GM12891 (cell line): ENCODE data around the gene SPATA6L.

Experiments
- DNase-seq: peaks from one replicate; pipeline ENCODE4 v3.0.0; 2011; ENCODE audit warnings: low spot score; ENCODE audit not compliant: insufficient read length
- FAIRE-seq: peaks from 2 replicates; lab custom pipeline; 2011; peaks lifted over from hg19 to GRCh38; lab: Jason Lieb, UNC
- PAX5 ChIP-seq: IDR thresholded peaks from 2 replicates; pipeline ENCODE4 v1.6.1; 2011; ENCODE audit warnings: low read length, moderate library complexity, mild to moderate bottlenecking; ENCODE audit not compliant: insufficient read depth, severe bottlenecking
- POLR2A ChIP-seq: IDR thresholded peaks from 2 replicates; pipeline ENCODE4 v1.6.1; 2011; ENCODE audit warnings: low read depth, low read length, control low read depth
- POLR2AphosphoS5 ChIP-seq: IDR thresholded peaks from 2 replicates; pipeline ENCODE4 v1.6.1; 2011; ENCODE audit warnings: low read depth, low read length, control low read depth
- POU2F2 ChIP-seq: IDR thresholded peaks from 2 replicates; pipeline ENCODE4 v1.6.1; 2011; ENCODE audit warnings: low read depth, mild to moderate bottlenecking, control low read depth, low read length, moderate library complexity
- SPI1 ChIP-seq: IDR thresholded peaks from 2 replicates; pipeline ENCODE4 v1.6.1; 2011; ENCODE audit warnings: low read depth, low read length, control low read depth
- TAF1 ChIP-seq: IDR thresholded peaks from 2 replicates; pipeline ENCODE4 v1.6.1; 2011; ENCODE audit warnings: low read depth, low read length, control low read depth

The SPATA6L gene

DNA sequence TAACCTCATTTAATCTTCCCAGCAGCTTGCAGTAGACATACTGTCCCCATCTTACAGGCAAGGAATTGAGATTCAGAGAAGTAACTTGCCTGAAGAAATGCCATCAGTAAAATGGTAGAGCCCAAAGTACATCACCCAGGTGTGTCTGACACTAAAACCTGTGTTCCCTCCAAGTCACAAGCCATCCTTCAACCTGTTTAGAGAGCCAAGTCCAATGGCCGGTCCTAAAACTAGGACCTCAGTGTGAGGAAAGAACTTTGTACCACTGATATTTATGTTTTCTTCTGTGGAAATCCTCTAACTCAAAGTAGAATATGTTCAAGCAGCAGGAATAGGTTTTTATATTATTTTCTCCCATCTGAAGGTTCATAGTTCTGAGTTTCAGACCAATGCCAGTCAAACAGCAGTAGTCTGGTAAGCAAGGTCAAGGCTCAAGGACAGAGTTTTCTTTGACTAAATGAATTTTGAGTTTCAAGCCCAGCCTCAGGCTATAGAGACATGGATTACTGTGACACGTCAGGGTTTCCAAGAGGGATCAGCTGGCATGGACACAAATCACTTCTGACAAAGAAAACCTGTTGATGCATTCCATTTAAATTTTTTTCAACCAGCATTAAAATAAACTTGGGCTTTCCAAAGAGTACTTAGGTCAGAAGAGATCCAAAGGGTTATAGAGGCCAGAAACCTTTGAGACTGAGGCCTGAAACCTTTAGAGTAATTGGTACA lies 85.1 kb downstream of the SPATA6L start:
- no peak for DNase-seq
- TF ChIP-seq PAX5: no peak
- no peak for TF ChIP-seq POLR2A
- TF ChIP-seq POU2F2: no peak
- TF ChIP-seq SPI1: no peak
- no peak for TF ChIP-seq POLR2AphosphoS5
- no peak for TF ChIP-seq TAF1
- no peak for FAIRE-seq

DNA sequence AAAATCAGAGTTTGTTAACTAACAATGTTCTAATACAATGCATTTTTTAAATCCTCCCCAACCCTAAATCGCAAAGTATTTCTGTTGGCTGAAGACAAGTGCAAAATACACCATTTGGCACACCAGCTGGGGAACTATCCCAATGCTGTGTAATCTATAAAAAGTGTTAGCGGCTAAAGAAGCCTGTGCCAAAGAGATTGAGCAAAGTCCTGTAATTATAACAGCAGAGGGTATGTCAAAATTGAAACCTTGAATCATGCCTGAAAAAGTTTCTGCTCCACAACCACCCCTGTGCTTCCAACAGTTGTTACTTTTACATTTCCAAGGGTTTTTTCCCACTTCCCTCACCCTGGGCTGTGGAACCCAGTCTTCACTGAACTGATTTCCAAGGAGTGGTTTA lies 87.3 kb downstream of the SPATA6L start:
- FAIRE-seq (no peak), DNase-seq (no peak)
- TF ChIP-seq POU2F2 (no peak), PAX5 (no peak), SPI1 (no peak), POLR2AphosphoS5 (no peak), TAF1 (no peak), POLR2A (no peak)

DNA sequence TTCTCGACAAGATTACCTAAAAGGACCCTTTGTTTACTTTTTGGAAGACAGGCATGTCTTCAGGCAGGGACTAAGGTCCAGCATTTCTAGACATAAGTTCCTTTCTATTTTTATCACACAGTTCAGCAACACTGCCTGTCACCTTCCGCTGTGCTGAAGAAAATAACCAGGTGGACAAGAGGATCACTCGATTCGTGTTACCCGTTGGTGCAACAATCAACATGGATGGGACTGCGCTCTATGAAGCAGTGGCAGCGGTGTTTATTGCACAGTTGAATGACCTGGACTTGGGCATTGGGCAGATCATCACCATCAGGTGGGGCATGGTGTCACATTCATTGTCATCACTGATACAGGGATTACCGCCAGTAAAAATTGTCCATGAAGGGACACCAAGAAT lies 89.8 kb downstream of the SPATA6L start:
- FAIRE-seq: no peak
- DNase-seq: no peak
- TF ChIP-seq PAX5 (no peak), SPI1 (no peak), POLR2A (no peak)

DNA sequence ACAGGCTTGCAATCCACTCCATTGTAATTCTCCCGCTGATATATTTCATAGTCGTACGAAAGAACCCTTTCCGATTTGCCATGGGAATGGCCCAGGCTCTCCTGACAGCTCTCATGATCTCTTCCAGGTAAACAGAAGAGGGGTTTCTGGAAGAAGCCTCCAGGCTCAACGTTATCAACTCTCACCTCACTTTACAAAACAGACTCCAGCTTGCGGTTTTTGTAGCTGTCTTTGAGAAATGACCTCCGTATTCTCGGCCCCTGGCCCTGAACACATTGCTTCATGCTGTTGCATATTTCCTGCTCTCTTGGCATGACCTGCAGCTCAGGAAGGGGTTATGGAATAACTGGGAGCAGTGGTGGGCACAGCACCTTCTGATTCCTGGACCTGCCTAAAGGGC lies 90.3 kb downstream of the SPATA6L start:
- no peak for FAIRE-seq
- no peak for TF ChIP-seq POLR2A
- DNase-seq: no peak

DNA sequence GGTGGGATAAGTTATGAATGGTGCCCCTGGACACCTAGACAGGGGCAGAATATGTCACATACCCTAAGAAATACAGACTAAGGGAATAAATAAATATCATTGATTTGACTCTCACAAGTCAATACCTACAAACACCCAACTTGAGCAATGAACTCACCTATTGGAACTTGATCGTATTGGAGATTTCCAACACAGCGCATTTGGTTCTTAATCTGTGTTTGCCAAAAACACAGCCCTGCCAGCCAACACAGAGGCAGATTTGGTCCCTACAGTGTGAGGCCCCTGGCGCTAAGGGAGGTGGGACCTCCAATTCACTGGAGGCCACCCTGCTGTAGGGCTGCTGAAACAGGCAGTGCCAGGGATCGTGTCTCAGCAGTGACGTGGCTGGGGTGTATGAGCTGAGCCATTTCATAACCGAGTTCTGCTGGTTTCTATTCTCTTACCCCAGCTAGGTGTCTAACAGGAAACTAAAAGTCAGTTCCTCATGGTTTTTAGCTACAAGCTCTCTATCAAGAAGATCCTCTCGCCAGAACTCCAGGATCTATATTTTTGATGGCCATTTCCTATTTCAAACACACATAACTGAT lies 91.5 kb downstream of the SPATA6L start:
- TF ChIP-seq PAX5 (no peak), TAF1 (no peak), POU2F2 (no peak), SPI1 (no peak), POLR2AphosphoS5 (no peak), POLR2A (no peak)

DNA sequence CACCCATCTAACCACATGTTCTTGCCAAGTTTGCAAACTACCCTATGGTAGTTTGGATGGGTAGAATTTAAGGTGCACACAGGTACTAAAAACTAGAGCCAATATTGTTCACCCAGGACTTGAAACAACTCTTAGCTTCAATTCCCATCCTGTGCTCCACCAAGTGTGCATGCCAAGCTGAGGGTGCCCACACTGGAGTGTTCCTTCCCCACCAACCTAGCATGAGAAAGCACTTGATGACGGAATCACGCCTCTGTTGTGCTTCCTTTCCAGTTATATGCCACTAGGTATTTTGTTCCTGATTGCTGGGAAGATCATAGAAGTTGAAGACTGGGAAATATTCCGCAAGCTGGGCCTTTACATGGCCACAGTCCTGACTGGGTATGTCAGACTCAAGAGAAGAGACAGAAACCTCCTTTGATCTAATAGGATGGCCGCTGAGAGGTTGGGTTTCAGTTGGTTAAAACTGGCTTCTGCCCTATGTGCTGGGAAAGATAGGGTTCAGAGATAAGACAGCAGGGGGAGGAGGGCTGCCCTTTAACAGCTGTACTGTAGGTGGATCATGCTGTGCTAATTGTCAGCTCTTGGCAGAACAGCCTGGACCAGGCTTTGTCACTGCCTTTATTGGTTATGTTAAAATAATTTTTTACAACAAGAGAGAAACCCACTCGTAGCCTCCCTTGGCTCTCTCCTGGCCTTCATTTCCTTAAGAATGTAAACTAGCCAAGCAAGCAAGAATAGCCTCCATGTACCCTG lies 92.5 kb downstream of the SPATA6L start:
- TF ChIP-seq SPI1: no peak
- no peak for TF ChIP-seq TAF1
- no peak for TF ChIP-seq POLR2AphosphoS5
- no peak for TF ChIP-seq POLR2A
- no peak for TF ChIP-seq POU2F2
- no peak for TF ChIP-seq PAX5
- DNase-seq (no peak), FAIRE-seq (no peak)

More for the DNA sequence above, 91.5 kb downstream of the SPATA6L start:
- no peak for FAIRE-seq
- no peak for DNase-seq

DNA sequence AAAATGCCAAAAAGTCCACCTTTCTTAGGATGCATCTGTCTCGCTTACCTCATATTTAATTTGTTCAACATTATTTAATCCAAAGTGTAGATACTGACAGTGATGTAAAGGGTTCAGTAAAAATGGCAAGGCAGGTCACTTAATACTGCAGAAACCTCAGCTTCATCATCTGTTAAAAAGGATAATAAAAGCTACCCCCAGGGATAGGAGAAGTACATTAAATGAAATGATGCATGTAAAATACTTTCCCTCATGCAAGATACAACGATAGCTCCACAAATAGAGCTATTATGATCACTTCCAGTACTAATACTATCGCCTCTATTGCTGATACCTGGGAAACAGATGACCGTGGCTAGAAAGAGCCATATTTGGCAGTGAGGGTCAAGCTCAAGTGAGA lies 93.1 kb downstream of the SPATA6L start:
- DNase-seq (no peak), FAIRE-seq (no peak)
- no peak for TF ChIP-seq POLR2AphosphoS5
- TF ChIP-seq POU2F2: no peak
- no peak for TF ChIP-seq POLR2A
- TF ChIP-seq PAX5: no peak
- TF ChIP-seq SPI1: no peak
- no peak for TF ChIP-seq TAF1

DNA sequence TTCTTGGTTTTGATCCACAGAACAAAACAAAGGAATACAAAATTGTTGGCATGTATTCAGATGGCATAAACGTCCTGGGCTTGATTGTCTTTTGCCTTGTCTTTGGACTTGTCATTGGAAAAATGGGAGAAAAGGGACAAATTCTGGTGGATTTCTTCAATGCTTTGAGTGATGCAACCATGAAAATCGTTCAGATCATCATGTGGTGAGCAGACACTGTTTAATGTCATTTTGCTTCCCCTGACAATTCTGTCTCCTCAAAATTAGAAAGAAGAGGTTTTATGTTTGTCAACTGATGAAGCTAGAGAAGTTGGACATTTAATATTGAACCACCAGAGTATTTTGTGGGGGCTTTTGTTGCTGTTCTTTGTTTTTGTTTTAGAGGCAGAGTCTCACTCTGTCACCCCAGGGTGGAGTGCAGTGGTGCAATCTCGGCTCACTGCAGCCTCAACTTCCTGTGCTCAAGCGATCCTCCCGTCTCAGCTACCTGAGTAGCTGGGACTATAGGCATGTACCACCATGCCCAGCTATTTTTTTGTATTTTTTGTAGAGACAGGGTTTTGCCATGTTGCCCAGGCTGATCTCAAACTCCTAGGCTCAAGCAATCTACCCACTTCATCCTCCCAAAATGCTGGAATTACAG lies 94.0 kb downstream of the SPATA6L start:
- FAIRE-seq (no peak), DNase-seq (no peak)
- TF ChIP-seq POU2F2: no peak
- TF ChIP-seq SPI1: no peak
- TF ChIP-seq PAX5: no peak
- TF ChIP-seq TAF1: no peak
- no peak for TF ChIP-seq POLR2A
- no peak for TF ChIP-seq POLR2AphosphoS5

DNA sequence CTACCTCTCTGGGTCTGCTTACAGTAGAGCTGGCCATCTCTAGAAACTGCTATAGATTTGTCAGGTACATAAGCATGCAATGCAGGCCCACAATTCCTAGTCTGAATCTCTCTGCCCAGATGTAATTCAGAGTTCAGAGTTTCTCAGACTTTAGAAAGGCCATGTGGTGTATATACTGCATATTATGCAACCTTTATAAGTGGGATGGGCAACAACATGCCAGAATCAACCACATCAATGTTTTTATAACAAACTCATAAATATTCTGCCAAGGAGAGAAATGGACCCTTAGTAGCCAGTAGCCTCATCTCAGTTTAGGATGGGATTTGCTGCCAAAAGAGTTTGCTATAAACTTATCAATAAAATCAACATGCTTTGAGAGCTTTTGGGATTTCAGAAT lies 97.2 kb downstream of the SPATA6L start:
- DNase-seq: no peak
- TF ChIP-seq SPI1: no peak
- TF ChIP-seq POLR2A: no peak
- TF ChIP-seq POLR2AphosphoS5: no peak
- TF ChIP-seq POU2F2: no peak
- TF ChIP-seq TAF1: no peak
- TF ChIP-seq PAX5: no peak
- FAIRE-seq: no peak
